ENCODE data around the gene LMO1. TPM values are rescaled to one million over a fixed set of nuclear protein-coding genes. Genes with fewer than 3 reads are reported as not detected.

The LMO1 gene
- total RNA-seq, 1 experiment from 2014 or later: 0.27 TPM

DNA sequence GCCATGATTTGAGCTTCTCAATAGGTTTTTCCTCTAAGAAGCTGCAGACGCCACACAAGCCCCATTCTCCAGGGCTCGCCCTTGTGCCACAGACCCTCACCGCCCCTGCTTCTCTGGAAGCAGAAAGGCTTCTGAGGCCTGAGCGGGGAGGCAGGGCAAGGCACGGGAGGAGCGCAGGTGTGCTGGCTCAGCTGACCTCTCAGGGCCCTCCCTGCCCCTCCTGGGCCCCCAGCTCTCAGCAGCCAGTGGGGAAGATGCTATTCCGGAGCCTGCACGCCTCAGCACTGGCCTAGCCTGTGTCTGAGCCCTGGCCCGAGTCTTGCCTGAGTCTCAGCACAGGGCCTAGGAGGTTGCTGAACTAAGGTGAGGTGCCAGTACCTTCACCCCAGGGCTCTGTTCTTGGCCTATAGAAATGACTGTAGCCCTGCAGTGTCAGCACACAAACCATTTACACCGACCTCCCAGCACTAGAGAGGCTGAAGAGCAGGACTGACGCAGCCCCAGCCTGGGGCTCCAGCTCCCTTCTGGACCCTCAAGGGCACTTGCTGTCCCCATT lies 47.1 kb upstream of the LMO1 start:
- intact Hi-C loops (cut with micrococcal nuclease): loop anchor here (1.0 kb wide), 1 partner anchor 86 kb away; no protein-coding TSS in a partner anchor
- DNase-seq (ENCODE audit: low read depth, low spot score) (no peak), ATAC-seq (no peak)
- BruUV-seq (replicated peaks): no TSS peak
- ChIA-PET POLR2A (no interaction called here), CTCF (interaction anchor here (1.3 kb wide), 1 partner anchor 8 kb away, joined by 3 read pairs; no protein-coding TSS in a partner anchor), RAD21 (ENCODE audit: low non-redundant PET in 1 of 2, low total read pairs in 2 of 2, uncharacterized antibody in 2 of 2, unreplicated experiment in 2 of 2) (no interaction called here)
- Histone ChIP-seq H3K9ac (ENCODE audit: low read length) (no peak overlapping the region), H3K4me1 (ENCODE audit: control insufficient read depth in 1 of 2, insufficient read depth in 2 of 2, low read length in 2 of 2) (no peaks in the 10 kb centered on the region), H3K9me3 (ENCODE audit: control insufficient read depth in 1 of 2, insufficient read depth in 1 of 2, low read depth in 1 of 2, low read length in 2 of 2) (no peaks in the 10 kb centered on the region), H3K27ac (ENCODE audit: low read depth, low read length) (no peak overlapping the region), H3K4me3 (replicated peaks in 1 of 2; ENCODE audit: low read depth in 1 of 2, low read length in 2 of 2) (no peak overlapping the region), H3K27me3 (ENCODE audit: insufficient read depth, low read length) (no peaks in the 10 kb centered on the region), H3K36me3 (ENCODE audit: control insufficient read depth in 1 of 2, insufficient read depth in 2 of 2, low read length in 2 of 2) (no peaks in the 10 kb centered on the region), H4K20me1 (ENCODE audit: insufficient read depth) (no peaks in the 10 kb centered on the region), H3K4me2 (ENCODE audit: low read length) (no peak overlapping the region), H2AFZ (ENCODE audit: low read depth, low read length, poor library complexity, severe bottlenecking) (no peak overlapping the region), H3K9me2 (ENCODE audit: insufficient read depth) (no peaks in the 10 kb centered on the region), H3K79me2 (ENCODE audit: insufficient read depth, low read length) (no peaks in the 10 kb centered on the region)
- TF ChIP-seq FOSL1 (IDR thresholded peaks at IDR 0.05; ENCODE audit: low read depth) (no peak), YY1 (IDR thresholded peaks at IDR 0.05; ENCODE audit: extremely low read depth, insufficient replicate concordance, low read depth, low read length) (no peak), CEBPB (IDR thresholded peaks at IDR 0.05; ENCODE audit: low read depth) (no peak), TCF7L2 (IDR thresholded peaks at IDR 0.05; ENCODE audit: borderline replicate concordance, extremely low read depth, insufficient read depth, insufficient read length) (no peak), SRF (IDR thresholded peaks at IDR 0.05; ENCODE audit: low read depth) (no peak), JUND (IDR thresholded peaks at IDR 0.05) (no peak), EGR1 (IDR thresholded peaks at IDR 0.05; ENCODE audit: low read depth) (no peak), CBX3 (IDR thresholded peaks at IDR 0.05; ENCODE audit: low read depth) (no peak), ELF1 (IDR thresholded peaks at IDR 0.05; ENCODE audit: borderline replicate concordance, low read depth) (no peak), SIN3A (IDR thresholded peaks at IDR 0.05; ENCODE audit: low read depth) (no peak), ZFX (IDR thresholded peaks at IDR 0.05) (no peak), POLR2A (IDR thresholded peaks at IDR 0.05; ENCODE audit: borderline replicate concordance, extremely low read depth, insufficient read depth, insufficient read length) (no peak), EZH2 (IDR thresholded peaks at IDR 0.05) (no peak), RAD21 (IDR thresholded peaks at IDR 0.05; ENCODE audit: low read depth) (no peak), SP1 (IDR thresholded peaks at IDR 0.05; ENCODE audit: low read depth) (no peak), POLR2AphosphoS5 (IDR thresholded peaks at IDR 0.05; ENCODE audit: low read depth, low read length) (no peak)
- TF ChIP-seq, protein P1, sequence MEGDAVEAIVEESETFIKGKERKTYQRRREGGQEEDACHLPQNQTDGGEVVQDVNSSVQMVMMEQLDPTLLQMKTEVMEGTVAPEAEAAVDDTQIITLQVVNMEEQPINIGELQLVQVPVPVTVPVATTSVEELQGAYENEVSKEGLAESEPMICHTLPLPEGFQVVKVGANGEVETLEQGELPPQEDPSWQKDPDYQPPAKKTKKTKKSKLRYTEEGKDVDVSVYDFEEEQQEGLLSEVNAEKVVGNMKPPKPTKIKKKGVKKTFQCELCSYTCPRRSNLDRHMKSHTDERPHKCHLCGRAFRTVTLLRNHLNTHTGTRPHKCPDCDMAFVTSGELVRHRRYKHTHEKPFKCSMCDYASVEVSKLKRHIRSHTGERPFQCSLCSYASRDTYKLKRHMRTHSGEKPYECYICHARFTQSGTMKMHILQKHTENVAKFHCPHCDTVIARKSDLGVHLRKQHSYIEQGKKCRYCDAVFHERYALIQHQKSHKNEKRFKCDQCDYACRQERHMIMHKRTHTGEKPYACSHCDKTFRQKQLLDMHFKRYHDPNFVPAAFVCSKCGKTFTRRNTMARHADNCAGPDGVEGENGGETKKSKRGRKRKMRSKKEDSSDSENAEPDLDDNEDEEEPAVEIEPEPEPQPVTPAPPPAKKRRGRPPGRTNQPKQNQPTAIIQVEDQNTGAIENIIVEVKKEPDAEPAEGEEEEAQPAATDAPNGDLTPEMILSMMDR (IDR thresholded peaks at IDR 0.05 in 2 of 3, conservative IDR thresholded peaks at IDR 0.05 in 1 of 3; ENCODE audit: borderline replicate concordance in 1 of 3, insufficient read depth in 1 of 3, low read depth in 2 of 3, low read length in 2 of 3): no peak
- TF ChIP-seq, protein P2, sequence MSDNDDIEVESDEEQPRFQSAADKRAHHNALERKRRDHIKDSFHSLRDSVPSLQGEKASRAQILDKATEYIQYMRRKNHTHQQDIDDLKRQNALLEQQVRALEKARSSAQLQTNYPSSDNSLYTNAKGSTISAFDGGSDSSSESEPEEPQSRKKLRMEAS (IDR thresholded peaks at IDR 0.05): no peak
- TF ChIP-seq, protein P3, sequence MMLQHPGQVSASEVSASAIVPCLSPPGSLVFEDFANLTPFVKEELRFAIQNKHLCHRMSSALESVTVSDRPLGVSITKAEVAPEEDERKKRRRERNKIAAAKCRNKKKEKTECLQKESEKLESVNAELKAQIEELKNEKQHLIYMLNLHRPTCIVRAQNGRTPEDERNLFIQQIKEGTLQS (IDR thresholded peaks at IDR 0.05): no peak

All from HCT116 (cell line).